22Rv1 (cell line): Measurements from ENCODE around the gene ADGRL3.

Experiments
- H3K27ac ChIP-seq: fragments of 450-650 bp; 2 replicates; pipeline ENCODE4 v1.5.1; 2017
- ZFX ChIP-seq: fragments of 450-650 bp; IDR thresholded peaks from 2 replicates; pipeline ENCODE4 v1.6.1; 2017; ENCODE audit warnings: antibody characterized with exemption, borderline replicate concordance
- TF ChIP-seq, protein P1 (sequence below): fragments of 450-650 bp; IDR thresholded peaks from 2 replicates; pipeline ENCODE4 v1.5.1; 2017; ENCODE audit warnings: mild to moderate bottlenecking

The ADGRL3 gene

DNA sequence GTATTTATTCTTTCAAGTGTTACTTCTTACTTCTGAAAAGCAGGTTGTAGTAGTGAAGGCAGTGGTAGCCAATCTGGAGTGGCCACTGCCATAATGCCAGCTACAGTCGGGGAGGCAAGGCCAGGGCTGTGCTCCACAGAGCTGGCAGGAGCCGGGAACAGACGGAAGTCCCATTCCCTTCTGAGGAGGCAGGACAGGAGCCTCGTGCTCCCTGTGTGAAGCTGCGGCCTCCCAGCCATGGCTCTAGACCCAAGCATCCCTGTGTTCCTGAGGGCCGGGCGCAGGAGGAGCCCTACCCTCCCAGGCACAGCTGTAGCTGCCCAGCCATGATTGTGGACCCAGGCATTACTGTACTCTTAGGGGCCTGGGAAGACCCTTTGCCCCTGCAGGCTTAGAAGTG is 461.8 kb downstream of the ADGRL3 start:
- TF ChIP-seq, protein P1, sequence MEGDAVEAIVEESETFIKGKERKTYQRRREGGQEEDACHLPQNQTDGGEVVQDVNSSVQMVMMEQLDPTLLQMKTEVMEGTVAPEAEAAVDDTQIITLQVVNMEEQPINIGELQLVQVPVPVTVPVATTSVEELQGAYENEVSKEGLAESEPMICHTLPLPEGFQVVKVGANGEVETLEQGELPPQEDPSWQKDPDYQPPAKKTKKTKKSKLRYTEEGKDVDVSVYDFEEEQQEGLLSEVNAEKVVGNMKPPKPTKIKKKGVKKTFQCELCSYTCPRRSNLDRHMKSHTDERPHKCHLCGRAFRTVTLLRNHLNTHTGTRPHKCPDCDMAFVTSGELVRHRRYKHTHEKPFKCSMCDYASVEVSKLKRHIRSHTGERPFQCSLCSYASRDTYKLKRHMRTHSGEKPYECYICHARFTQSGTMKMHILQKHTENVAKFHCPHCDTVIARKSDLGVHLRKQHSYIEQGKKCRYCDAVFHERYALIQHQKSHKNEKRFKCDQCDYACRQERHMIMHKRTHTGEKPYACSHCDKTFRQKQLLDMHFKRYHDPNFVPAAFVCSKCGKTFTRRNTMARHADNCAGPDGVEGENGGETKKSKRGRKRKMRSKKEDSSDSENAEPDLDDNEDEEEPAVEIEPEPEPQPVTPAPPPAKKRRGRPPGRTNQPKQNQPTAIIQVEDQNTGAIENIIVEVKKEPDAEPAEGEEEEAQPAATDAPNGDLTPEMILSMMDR = no peak
- no peak overlapping the region for H3K27ac ChIP-seq

DNA sequence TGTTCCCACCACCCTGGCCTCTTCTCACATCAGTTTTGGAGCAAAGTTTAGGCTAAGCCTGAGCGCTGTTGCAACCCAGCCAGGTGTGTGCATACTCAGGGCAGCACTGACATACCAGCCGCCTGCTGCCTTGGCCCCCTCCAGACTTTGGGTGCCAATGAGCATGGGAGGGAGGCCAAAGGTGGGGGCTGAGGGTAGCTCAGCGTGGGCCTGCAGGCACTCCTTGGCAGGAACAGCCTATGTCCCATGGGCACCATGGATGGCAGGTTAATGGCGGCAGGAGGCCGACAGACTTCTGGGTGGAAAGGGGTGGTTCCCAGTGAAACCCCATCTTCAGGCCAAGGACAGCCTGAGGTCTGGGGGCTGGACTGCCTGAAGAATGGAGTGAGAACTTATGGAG is 462.2 kb downstream of the ADGRL3 start:
- TF ChIP-seq ZFX = no peak

DNA sequence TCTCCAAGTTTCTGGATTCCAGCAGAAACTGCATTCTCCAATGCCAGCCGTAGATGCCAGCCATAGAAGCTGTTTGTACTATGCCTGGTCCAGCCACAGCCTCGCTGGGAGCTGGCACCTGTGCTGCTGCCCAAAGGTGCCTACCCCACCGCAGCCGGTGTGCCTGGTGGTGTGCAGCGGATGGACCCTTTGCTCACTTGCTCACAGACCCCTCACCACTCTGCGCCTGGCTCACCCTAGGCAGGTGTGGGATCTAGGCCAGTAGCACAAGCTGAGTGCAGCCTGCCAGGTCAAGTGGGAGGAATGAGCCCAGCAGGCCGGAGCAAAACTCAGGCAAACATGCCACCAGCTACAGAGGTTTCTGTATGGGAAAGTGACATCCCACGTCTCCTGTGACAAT is 463.2 kb downstream of the ADGRL3 start:
- H3K27ac ChIP-seq = no peak overlapping the region
- no peak for TF ChIP-seq ZFX
- TF ChIP-seq, protein P1 = no peak

More for the DNA sequence above, 462.2 kb downstream of the ADGRL3 start:
- no peak overlapping the region for H3K27ac ChIP-seq

DNA sequence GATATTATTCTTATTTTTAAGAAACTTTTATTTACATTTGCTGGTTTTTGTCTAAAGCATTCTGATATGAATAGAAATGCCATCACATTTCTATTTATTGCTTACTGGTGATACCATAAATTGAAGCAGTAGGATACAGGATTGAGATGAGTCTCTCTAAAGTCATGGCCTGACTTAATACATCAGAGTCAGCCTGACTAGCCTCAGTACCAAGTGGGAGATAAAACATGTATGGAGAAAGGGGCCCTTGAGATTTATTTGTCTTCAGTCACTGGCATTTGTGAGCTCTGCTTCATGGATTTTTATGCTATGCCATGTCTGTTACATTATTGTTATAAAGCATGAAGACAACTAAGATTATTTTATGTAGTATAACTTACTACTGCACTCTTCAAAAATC is 465.5 kb downstream of the ADGRL3 start:
- H3K27ac ChIP-seq = no peak overlapping the region
- TF ChIP-seq, protein P1 = no peak
- no peak for TF ChIP-seq ZFX

DNA sequence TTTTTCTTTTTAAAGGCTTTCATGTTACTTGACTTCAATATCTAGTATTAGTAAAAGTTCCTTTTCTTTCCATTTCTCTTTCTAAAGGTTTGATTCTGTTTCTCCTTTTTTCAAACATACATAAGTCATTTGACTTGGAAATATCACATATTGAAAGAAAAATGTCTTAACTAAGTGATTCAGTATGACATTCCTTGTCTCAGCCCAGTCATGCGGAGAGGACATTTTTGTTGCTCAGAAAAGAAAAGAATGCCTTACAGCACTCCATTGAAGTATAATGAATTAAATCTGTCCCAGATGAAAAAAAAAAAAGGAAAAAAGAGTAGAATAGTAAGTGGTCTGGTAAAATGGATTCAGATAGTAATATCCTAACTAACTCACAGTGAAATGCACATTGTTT is 466.1 kb downstream of the ADGRL3 start:
- TF ChIP-seq ZFX = no peak
- TF ChIP-seq, protein P1 = no peak
- H3K27ac ChIP-seq = no peak overlapping the region

DNA sequence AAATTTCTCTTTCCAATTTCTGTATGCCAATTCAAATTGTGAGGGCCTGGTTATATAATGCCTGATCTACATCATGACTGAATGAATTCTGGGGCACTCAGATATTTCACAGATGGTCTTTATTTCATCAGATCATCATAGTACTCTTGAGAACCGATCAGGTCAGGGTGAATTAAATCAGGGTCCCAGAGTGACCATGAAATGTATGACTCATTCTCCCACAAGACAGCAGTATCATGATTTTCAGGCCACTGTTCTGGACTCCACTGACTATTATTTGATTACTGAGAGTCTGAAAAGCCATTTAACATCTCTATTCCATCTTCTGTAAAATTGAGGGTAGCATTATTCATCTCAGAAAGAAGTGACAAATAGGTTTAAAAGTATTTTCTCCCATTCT is 471.5 kb downstream of the ADGRL3 start:
- TF ChIP-seq, protein P1 = no peak
- no peak for TF ChIP-seq ZFX

DNA sequence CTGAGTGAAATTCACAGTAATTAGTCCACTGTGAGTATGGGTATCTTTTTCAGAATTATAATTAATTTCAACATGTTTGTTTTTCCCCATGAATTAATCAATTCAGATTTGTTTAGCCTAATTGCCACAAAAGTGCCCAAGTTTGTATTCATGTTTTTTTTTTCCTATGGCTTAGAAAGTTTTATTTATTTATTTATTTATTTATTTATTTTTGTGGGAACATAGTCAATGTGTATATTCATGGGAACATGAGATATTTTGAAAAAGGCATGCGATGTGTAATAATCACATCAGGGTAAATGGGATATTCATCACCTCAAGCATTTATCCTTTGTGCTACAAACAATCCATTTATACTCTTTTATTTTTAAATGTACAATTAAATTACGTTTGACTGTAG is 475.3 kb downstream of the ADGRL3 start:
- H3K27ac ChIP-seq = no peak overlapping the region
- TF ChIP-seq, protein P1 = no peak
- no peak for TF ChIP-seq ZFX

More for the DNA sequence above, 471.5 kb downstream of the ADGRL3 start:
- H3K27ac ChIP-seq = no peak overlapping the region

DNA sequence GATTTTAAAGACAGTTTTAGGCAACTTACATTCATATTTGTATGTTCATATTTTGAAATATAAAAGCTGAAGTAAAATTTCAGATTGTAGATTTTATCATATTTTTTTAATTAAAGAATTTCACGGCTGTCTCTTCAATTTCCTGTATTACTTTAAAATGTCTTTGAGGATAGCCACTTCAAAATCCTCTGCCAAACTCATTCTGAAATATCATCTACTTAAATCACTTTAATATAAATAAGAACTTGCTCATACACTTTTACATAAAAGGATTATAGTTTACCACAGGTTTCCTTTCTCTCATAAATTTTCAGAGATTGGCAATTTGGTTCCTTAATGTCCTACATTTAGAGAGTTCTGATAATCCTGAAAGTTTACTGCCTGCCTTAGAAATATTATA is 478.2 kb downstream of the ADGRL3 start:
- no peak overlapping the region for H3K27ac ChIP-seq
- TF ChIP-seq, protein P1 = no peak
- no peak for TF ChIP-seq ZFX
